Peyer's patch (tissue), 4 donors: ENCODE measurements around the gene EPAS1.

Source experiments
- POLR2A ChIP-seq, 2 donors: fragments of 450-650 bp; IDR thresholded peaks; one replicate each; pipeline ENCODE4 v1.5.1; 2017; ENCODE audit warnings: antibody characterized with exemption in 2 of 2, mild to moderate bottlenecking in 2 of 2, moderate library complexity in 2 of 2
- TF ChIP-seq, protein P1 (sequence below), 6 experiments: fragments of 450-650 bp in 4 of 6; fragments of 200-600 bp in 2 of 6; sonication (generic) in 1 of 6; IDR thresholded peaks; one replicate each; pipeline ENCODE4 v1.5.1; 2017 to 2019; ENCODE audit warnings: antibody characterized with exemption in 6 of 6, mild to moderate bottlenecking in 3 of 6, moderate library complexity in 1 of 6

DNA sequence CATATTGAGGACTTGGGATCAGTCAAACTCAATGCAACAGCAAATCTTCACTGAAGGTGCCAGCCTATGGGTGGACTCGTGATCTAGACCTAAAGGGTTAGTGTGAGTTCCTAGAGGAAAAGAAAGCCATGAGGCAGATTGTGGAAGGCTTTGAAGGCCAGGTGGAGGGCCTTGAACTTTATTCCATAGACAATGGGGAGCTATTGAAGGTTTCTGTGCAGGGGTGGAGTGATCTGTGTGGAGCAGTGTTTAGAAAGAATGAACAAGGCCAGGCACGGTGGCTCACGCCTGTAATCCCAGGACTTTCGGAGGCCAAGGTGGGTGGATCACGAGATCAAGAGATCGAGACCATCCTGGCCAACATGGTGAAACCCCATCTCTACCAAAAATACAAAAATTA lies 61.5 kb downstream of the EPAS1 start:
- TF ChIP-seq, protein P1, sequence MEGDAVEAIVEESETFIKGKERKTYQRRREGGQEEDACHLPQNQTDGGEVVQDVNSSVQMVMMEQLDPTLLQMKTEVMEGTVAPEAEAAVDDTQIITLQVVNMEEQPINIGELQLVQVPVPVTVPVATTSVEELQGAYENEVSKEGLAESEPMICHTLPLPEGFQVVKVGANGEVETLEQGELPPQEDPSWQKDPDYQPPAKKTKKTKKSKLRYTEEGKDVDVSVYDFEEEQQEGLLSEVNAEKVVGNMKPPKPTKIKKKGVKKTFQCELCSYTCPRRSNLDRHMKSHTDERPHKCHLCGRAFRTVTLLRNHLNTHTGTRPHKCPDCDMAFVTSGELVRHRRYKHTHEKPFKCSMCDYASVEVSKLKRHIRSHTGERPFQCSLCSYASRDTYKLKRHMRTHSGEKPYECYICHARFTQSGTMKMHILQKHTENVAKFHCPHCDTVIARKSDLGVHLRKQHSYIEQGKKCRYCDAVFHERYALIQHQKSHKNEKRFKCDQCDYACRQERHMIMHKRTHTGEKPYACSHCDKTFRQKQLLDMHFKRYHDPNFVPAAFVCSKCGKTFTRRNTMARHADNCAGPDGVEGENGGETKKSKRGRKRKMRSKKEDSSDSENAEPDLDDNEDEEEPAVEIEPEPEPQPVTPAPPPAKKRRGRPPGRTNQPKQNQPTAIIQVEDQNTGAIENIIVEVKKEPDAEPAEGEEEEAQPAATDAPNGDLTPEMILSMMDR (IDR thresholded peaks at IDR 0.05) = no peak
- TF ChIP-seq POLR2A (IDR thresholded peaks at IDR 0.05) = no peak
